Mucosa of rectum (tissue), 2 donors: ENCODE measurements around the gene OTOP3.
A peak's percentile ranks its signal among the peaks of the same experiment; 100 is the strongest.

Experiments used
- H3K27ac ChIP-seq, 2 donors: one replicate each; pipeline ENCODE4 v1.7.0; 2013; ENCODE audit warnings: inconsistent platforms in 2 of 2, low read depth in 2 of 2, low read length in 2 of 2
- H3K27me3 ChIP-seq, 2 donors: one replicate each; pipeline ENCODE4 v1.7.0; 2013; ENCODE audit warnings: low read length in 2 of 2; ENCODE audit not compliant: control insufficient read depth in 2 of 2, insufficient read depth in 2 of 2
- H3K36me3 ChIP-seq, 2 donors: one replicate each; pipeline ENCODE4 v1.7.0; 2013; ENCODE audit warnings: low read length in 2 of 2; ENCODE audit not compliant: control insufficient read depth in 2 of 2, insufficient read depth in 2 of 2
- H3K4me1 ChIP-seq, 2 donors: one replicate each; pipeline ENCODE4 v1.7.0; 2013; ENCODE audit warnings: low read length in 2 of 2, mild to moderate bottlenecking in 1 of 2; ENCODE audit not compliant: control insufficient read depth in 2 of 2, insufficient read depth in 2 of 2
- H3K4me3 ChIP-seq, 2 donors: one replicate each; pipeline ENCODE4 v1.7.0; 2013; ENCODE audit warnings: low read length in 2 of 2
- H3K9ac ChIP-seq, 2 donors: one replicate each; pipeline ENCODE4 v1.7.0; 2013; ENCODE audit warnings: low read length in 2 of 2, low read depth in 1 of 2, mild to moderate bottlenecking in 1 of 2
- H3K9me3 ChIP-seq, 2 donors: one replicate each; pipeline ENCODE4 v1.7.0; 2013; ENCODE audit warnings: low read length in 2 of 2; ENCODE audit not compliant: control insufficient read depth in 2 of 2
- donor health status: healthy.
- donor health status: Normal muscosa, but diverticular disease.

OTOP3 gene

DNA sequence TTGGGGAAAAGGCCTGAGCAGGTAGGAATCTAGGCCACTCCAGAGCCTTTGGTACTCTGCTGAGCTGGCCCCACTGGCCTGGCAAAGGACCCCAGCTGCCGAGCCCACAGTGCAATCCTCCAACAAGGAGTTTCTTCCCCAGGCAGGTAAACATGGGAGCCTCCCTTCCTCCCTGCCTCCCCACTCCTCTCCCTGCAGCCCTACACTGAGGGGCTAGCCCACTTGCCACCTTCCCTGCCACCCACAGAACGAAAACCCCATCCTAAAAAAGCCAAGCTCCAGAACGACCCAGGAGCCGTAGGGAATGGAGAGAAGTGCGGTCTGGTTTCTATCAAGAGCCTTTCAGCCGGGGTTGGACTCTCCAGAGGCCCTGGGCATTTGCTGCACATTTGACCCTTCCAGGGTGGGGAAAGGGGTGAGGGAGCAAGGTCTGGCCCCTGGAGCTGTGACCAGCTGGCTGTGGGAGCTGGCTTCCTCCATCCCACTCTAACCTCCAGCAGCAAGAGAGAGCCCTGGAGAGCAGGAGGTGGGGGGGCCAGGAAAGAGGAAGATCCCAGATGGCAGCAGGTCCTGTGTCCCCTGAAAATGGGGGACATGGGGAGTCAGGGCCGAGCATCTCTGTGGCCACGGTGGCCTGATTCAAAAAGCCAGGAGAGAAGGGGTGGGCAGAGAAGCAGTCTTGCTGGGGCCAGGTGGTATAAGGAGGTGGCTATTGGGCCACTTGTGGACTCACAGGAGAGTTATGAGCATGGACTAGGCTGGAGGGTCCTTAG is 35.6 kb downstream of the OTOP3 start:
- Histone ChIP-seq H3K9me3 (no peaks in the 10 kb centered on the region), H3K9ac (peak overlapping the region in 1 of 2 donors; percentile 83), H3K27ac (peak overlapping the region; percentile 71 to 84), H3K4me3 (peak overlapping the region; percentile 64 to 66), H3K4me1 (peaks cover 9 to 19% of the 10 kb centered on the region in 2 donors), H3K36me3 (no peaks in the 10 kb centered on the region), H3K27me3 (peaks cover 3 to 6% of the 10 kb centered on the region in 2 donors)

- Histone ChIP-seq H3K9ac (peak overlapping the region in 1 of 2 donors; percentile 83), H3K27ac (peak overlapping the region; percentile 71 to 84), H3K4me3 (peak overlapping the region; percentile 64 to 66), H3K9me3 (no peaks in the 10 kb centered on the region), H3K36me3 (no peaks in the 10 kb centered on the region), H3K27me3 (peaks cover 3 to 6% of the 10 kb centered on the region in 2 donors), H3K4me1 (peaks cover 9 to 19% of the 10 kb centered on the region in 2 donors)
These were observed 36.1 kb downstream of the OTOP3 start for GRCh38 chr17:74971842-74972106.

- H3K4me1 ChIP-seq, result peaks cover 9 to 19% of the 10 kb centered on the region in 2 donors
- no peaks in the 10 kb centered on the region for H3K36me3 ChIP-seq
- peak within 1 kb of the TSS in 1 of 2 donors; percentile 83 for H3K9ac ChIP-seq
- no peaks in the 10 kb centered on the region for H3K9me3 ChIP-seq
- peak within 1 kb of the TSS; percentile 74 to 84 for H3K27ac ChIP-seq
- H3K27me3 ChIP-seq, result peaks cover 3 to 6% of the 10 kb centered on the region in 2 donors
- peak within 1 kb of the TSS; percentile 66 to 72 for H3K4me3 ChIP-seq
These were observed 36.6 kb downstream of the OTOP3 start, which contains the start of gene HID1 for GRCh38 chr17:74972107-74972972. Gene HID1, minus strand, starts transcription at chr17:74972759. Its CDS starts 103 bp downstream, at chr17:74972656.

DNA sequence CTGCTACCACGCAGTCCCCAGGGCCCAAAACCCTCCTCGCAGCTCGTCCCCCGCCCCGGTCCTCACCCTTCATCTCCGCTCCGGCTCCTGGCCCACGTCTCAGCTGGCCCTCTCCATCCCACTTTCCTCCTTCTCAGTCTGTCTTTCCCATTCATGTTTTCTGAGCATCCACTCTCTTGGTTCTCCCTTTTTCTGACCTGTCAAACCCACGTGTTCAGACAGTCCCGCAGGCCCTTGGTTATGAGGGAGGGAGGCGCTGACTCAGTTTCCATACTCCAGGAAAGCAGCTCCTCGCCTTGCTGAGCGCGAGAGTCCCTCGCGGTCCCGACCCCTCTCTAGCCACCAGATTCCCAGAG is 37.3 kb downstream of the OTOP3 start:
- Histone ChIP-seq H3K9ac (peak overlapping the region in 1 of 2 donors; percentile 61), H3K36me3 (no peaks in the 10 kb centered on the region), H3K9me3 (no peaks in the 10 kb centered on the region), H3K4me1 (peaks cover 9 to 19% of the 10 kb centered on the region in 2 donors), H3K27me3 (peaks cover 3 to 6% of the 10 kb centered on the region in 2 donors), H3K27ac (no peak overlapping the region), H3K4me3 (peak overlapping the region; percentile 62 to 72)

- Histone ChIP-seq H3K36me3 (no peaks in the 10 kb centered on the region), H3K9ac (no peak overlapping the region), H3K4me3 (no peak overlapping the region), H3K27ac (no peak overlapping the region), H3K27me3 (peaks cover 3 to 6% of the 10 kb centered on the region in 2 donors), H3K4me1 (peaks cover 4 to 5% of the 10 kb centered on the region in 2 donors), H3K9me3 (no peaks in the 10 kb centered on the region)
These were observed 40.2 kb downstream of the OTOP3 start for GRCh38 chr17:74975943-74976342.

- no peak overlapping the region for H3K4me3 ChIP-seq
- H3K9ac ChIP-seq, result no peak overlapping the region
- H3K9me3 ChIP-seq, result no peaks in the 10 kb centered on the region
- H3K36me3 ChIP-seq, result no peaks in the 10 kb centered on the region
- H3K27ac ChIP-seq, result no peak overlapping the region
- H3K4me1 ChIP-seq, result peaks cover 9 to 16% of the 10 kb centered on the region in 2 donors
- peaks cover 3 to 6% of the 10 kb centered on the region in 2 donors for H3K27me3 ChIP-seq
These were observed 42.1 kb downstream of the OTOP3 start for GRCh38 chr17:74977802-74978201.

GRCh38 chr17:74978240-74978639 is 42.5 kb downstream of the OTOP3 start:
- Histone ChIP-seq H3K9ac (no peak overlapping the region), H3K36me3 (no peaks in the 10 kb centered on the region), H3K4me3 (no peak overlapping the region), H3K27me3 (peaks cover 0 to 3% of the 10 kb centered on the region in 2 donors), H3K27ac (no peak overlapping the region), H3K4me1 (peaks cover 9 to 14% of the 10 kb centered on the region in 2 donors), H3K9me3 (no peaks in the 10 kb centered on the region)

DNA sequence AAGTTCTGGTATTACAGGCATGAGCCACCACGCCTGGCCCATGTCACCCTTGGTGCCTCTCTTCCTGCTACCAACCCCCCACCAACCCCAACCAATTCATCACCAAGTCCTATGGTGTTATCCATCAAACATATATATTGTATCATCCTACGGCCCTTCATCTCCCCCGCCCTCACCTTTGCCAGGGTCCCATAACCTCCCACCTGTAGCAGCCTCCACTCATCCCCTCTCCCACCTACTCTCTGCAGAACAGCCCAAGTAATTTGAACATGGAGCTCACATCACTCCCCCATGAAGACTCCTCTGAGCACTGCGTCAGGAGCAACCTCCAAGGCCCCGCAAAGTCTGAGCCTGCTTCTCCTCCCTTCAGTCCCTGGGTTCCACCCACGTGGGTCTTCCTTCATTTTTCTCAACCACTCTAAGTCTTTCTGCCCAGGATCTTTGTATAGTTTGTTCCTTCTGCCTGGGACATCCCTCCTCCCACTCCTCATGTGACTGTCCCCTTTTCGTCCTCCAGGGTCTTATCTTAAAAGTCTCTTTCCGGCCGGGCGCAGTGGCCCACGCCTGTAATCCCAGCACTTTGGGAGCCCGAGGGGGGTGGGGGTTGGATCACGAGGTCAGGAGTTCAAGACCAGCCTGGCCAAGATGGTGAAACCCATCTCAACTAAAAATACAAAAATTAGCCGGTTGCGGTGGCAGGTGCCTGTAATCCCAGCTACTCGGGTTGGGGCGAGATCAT is 43.9 kb downstream of the OTOP3 start:
- H3K27ac ChIP-seq, result no peak overlapping the region

DNA sequence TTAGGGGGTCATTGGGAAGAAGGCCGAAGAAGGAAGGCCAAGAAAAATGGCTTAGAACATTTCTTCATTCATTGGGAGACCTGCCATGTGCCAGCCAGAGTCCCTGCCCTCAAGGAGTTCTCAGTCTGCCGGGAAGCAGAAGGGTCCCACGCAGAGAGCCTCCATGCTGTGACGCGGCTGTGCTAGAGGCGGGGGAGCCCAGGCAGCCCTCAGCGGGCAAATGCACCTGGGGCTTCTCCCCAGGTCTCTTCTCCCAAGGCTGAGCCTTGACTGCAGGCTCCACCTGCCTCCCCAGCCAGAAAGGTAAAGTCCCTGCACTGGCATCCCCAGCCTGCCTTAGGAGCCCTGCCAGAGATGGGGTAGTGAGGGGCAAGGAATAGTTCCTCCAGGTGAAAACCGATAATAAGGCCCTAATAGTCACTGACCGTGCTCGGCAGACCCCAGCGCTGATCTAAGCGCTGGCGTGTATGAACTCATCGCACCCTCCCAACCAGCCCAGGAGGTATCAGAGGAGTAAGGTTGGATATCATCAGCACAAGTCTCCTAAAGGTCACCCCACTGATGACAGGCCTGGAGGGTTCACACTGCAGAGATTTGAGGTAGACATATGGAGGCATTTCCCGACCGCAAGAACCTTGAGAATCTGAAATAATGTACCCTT is 45.8 kb downstream of the OTOP3 start:
- Histone ChIP-seq H3K36me3 (no peaks in the 10 kb centered on the region), H3K4me3 (peak overlapping the region; percentile 78 to 82), H3K27me3 (no peaks in the 10 kb centered on the region), H3K9me3 (no peaks in the 10 kb centered on the region), H3K27ac (peak overlapping the region; percentile 75 to 79), H3K9ac (peak overlapping the region; percentile 74 to 77), H3K4me1 (peaks cover 9 to 14% of the 10 kb centered on the region in 2 donors)

More for the DNA sequence above, 43.9 kb downstream of the OTOP3 start:
- Histone ChIP-seq H3K4me3 (no peak overlapping the region), H3K9ac (no peak overlapping the region), H3K27me3 (peaks cover 0 to under 1% of the 10 kb centered on the region in 2 donors), H3K9me3 (no peaks in the 10 kb centered on the region), H3K4me1 (peaks cover 9 to 14% of the 10 kb centered on the region in 2 donors), H3K36me3 (no peaks in the 10 kb centered on the region)
